Neural progenitor cell (in vitro differentiated cells): ENCODE measurements around the gene CBLB.

Experiments
- CTCF ChIP-seq: fragments of 200-600 bp; sonication (generic); IDR thresholded peaks from 2 replicates; pipeline ENCODE4 v1.5.1; 2017; ENCODE audit warnings: antibody characterized with exemption, mild to moderate bottlenecking
- EZH2 ChIP-seq: fragments of 200-600 bp; sonication (generic); IDR thresholded peaks from 2 replicates; pipeline ENCODE4 v1.6.1; 2017; ENCODE audit warnings: antibody characterized with exemption, mild to moderate bottlenecking, moderate library complexity
- EZH2phosphoT487 ChIP-seq: fragments of 200-600 bp; sonication (generic); IDR thresholded peaks from 2 replicates; pipeline ENCODE4 v1.6.1; 2017; ENCODE audit warnings: antibody characterized with exemption

GRCh38 chr3:105799286-105799685, 69.5 kb downstream of the CBLB start:
- TF ChIP-seq CTCF (no peak), EZH2 (no peak), EZH2phosphoT487 (no peak)
